Stimulated activated naive CD8-positive, alpha-beta T cell treated with anti-CD3 and anti-CD28 coated beads, Interleukin-15, Interleukin-2, amounts not matched to agents 100 ng/mL and 50 ng/mL, for 24 hours (primary cell): ENCODE data around the gene MESP2.

Experiments used
- H3K27ac Mint-ChIP-seq: one replicate; pipeline ENCODE4 v1.8.0; 2021; ENCODE audit warnings: mild to moderate bottlenecking, mixed read lengths
- H3K27me3 Mint-ChIP-seq: one replicate; pipeline ENCODE4 v1.8.0; 2021; ENCODE audit warnings: mixed read lengths
- H3K36me3 Mint-ChIP-seq: one replicate; pipeline ENCODE4 v1.8.0; 2021; ENCODE audit warnings: low read depth, mixed read lengths
- H3K4me1 Mint-ChIP-seq: one replicate; pipeline ENCODE4 v1.8.0; 2021; ENCODE audit warnings: low read depth, mixed read lengths
- H3K4me3 Mint-ChIP-seq: one replicate; pipeline ENCODE4 v1.8.0; 2021; ENCODE audit warnings: mild to moderate bottlenecking, mixed read lengths
- H3K9me3 Mint-ChIP-seq: one replicate; pipeline ENCODE4 v1.8.0; 2021; ENCODE audit warnings: mixed read lengths

Gene MESP2

GRCh38 chr15:89809093-89809786 is 33.1 kb downstream of the MESP2 start:
- H3K9me3 Mint-ChIP-seq, result no peaks in the 10 kb centered on the region
- no peak overlapping the region for H3K4me3 Mint-ChIP-seq
- H3K27ac Mint-ChIP-seq, result no peak overlapping the region
- H3K4me1 Mint-ChIP-seq, result no peaks in the 10 kb centered on the region
- H3K36me3 Mint-ChIP-seq, result no peaks in the 10 kb centered on the region
- H3K27me3 Mint-ChIP-seq, result peaks cover 11% of the 10 kb centered on the region

- H3K9me3 Mint-ChIP-seq, result no peaks in the 10 kb centered on the region
- H3K27me3 Mint-ChIP-seq, result peaks cover 11% of the 10 kb centered on the region
- H3K4me3 Mint-ChIP-seq, result no peak overlapping the region
- no peaks in the 10 kb centered on the region for H3K4me1 Mint-ChIP-seq
- no peak overlapping the region for H3K27ac Mint-ChIP-seq
- H3K36me3 Mint-ChIP-seq, result no peaks in the 10 kb centered on the region
These were observed 33.6 kb downstream of the MESP2 start for GRCh38 chr15:89809787-89810148.

GRCh38 chr15:89810837-89811236 is 34.7 kb downstream of the MESP2 start:
- Mint-ChIP-seq H3K4me3 (no peak overlapping the region), H3K4me1 (peaks cover 4% of the 10 kb centered on the region), H3K36me3 (no peaks in the 10 kb centered on the region), H3K9me3 (no peaks in the 10 kb centered on the region), H3K27me3 (peaks cover 21% of the 10 kb centered on the region), H3K27ac (no peak overlapping the region)

GRCh38 chr15:89812011-89812846 is 36.1 kb downstream of the MESP2 start:
- H3K4me1 Mint-ChIP-seq, result peaks cover 4% of the 10 kb centered on the region
- H3K36me3 Mint-ChIP-seq, result no peaks in the 10 kb centered on the region
- H3K4me3 Mint-ChIP-seq, result no peak overlapping the region
- peaks cover 4% of the 10 kb centered on the region for H3K9me3 Mint-ChIP-seq
- H3K27me3 Mint-ChIP-seq, result peaks cover 30% of the 10 kb centered on the region
- H3K27ac Mint-ChIP-seq, result no peak overlapping the region

- H3K4me3 Mint-ChIP-seq, result no peak overlapping the region
- H3K36me3 Mint-ChIP-seq, result no peaks in the 10 kb centered on the region
- peaks cover 31% of the 10 kb centered on the region for H3K27me3 Mint-ChIP-seq
- peaks cover 4% of the 10 kb centered on the region for H3K9me3 Mint-ChIP-seq
- no peak overlapping the region for H3K27ac Mint-ChIP-seq
- H3K4me1 Mint-ChIP-seq, result peaks cover 4% of the 10 kb centered on the region
These were observed 36.8 kb downstream of the MESP2 start for GRCh38 chr15:89812847-89813320.

GRCh38 chr15:89813381-89814111 is 37.4 kb downstream of the MESP2 start:
- Mint-ChIP-seq H3K4me1 (peaks cover 4% of the 10 kb centered on the region), H3K4me3 (peak overlapping the region; percentile 61), H3K9me3 (peaks cover 4% of the 10 kb centered on the region), H3K36me3 (no peaks in the 10 kb centered on the region), H3K27ac (no peak overlapping the region), H3K27me3 (peaks cover 36% of the 10 kb centered on the region)

GRCh38 chr15:89814112-89814742 is 38.1 kb downstream of the MESP2 start:
- Mint-ChIP-seq H3K27me3 (peaks cover 36% of the 10 kb centered on the region), H3K27ac (no peak overlapping the region), H3K4me1 (peaks cover 4% of the 10 kb centered on the region), H3K4me3 (peak overlapping the region; percentile 61), H3K9me3 (peaks cover 4% of the 10 kb centered on the region), H3K36me3 (no peaks in the 10 kb centered on the region)

GRCh38 chr15:89815769-89816168 is 39.6 kb downstream of the MESP2 start:
- H3K4me3 Mint-ChIP-seq, result peak overlapping the region; percentile 75
- H3K27me3 Mint-ChIP-seq, result peaks cover 38% of the 10 kb centered on the region
- peaks cover 4% of the 10 kb centered on the region for H3K4me1 Mint-ChIP-seq
- peaks cover 4% of the 10 kb centered on the region for H3K9me3 Mint-ChIP-seq
- no peaks in the 10 kb centered on the region for H3K36me3 Mint-ChIP-seq
- H3K27ac Mint-ChIP-seq, result no peak overlapping the region

- Mint-ChIP-seq H3K4me3 (no peak overlapping the region), H3K27ac (no peak overlapping the region), H3K4me1 (peaks cover 4% of the 10 kb centered on the region), H3K9me3 (peaks cover 4% of the 10 kb centered on the region), H3K27me3 (peaks cover 42% of the 10 kb centered on the region), H3K36me3 (no peaks in the 10 kb centered on the region)
These were observed 41.7 kb downstream of the MESP2 start for GRCh38 chr15:89817701-89818280.

- peaks cover 42% of the 10 kb centered on the region for H3K27me3 Mint-ChIP-seq
- H3K27ac Mint-ChIP-seq, result no peak overlapping the region
- no peaks in the 10 kb centered on the region for H3K36me3 Mint-ChIP-seq
- no peak overlapping the region for H3K4me3 Mint-ChIP-seq
- H3K4me1 Mint-ChIP-seq, result peaks cover 4% of the 10 kb centered on the region
- H3K9me3 Mint-ChIP-seq, result peaks cover 4% of the 10 kb centered on the region
These were observed 42.2 kb downstream of the MESP2 start for GRCh38 chr15:89818287-89818686.

GRCh38 chr15:89820666-89821611 is 44.8 kb downstream of the MESP2 start:
- Mint-ChIP-seq H3K4me3 (no peak overlapping the region), H3K4me1 (no peaks in the 10 kb centered on the region), H3K9me3 (peaks cover 4% of the 10 kb centered on the region), H3K27ac (no peak overlapping the region), H3K36me3 (no peaks in the 10 kb centered on the region), H3K27me3 (peaks cover 32% of the 10 kb centered on the region)

GRCh38 chr15:89822026-89822425 is 45.9 kb downstream of the MESP2 start:
- no peak overlapping the region for H3K27ac Mint-ChIP-seq
- H3K27me3 Mint-ChIP-seq, result peaks cover 24% of the 10 kb centered on the region
- H3K36me3 Mint-ChIP-seq, result no peaks in the 10 kb centered on the region
- H3K9me3 Mint-ChIP-seq, result no peaks in the 10 kb centered on the region
- no peak overlapping the region for H3K4me3 Mint-ChIP-seq
- H3K4me1 Mint-ChIP-seq, result no peaks in the 10 kb centered on the region

- Mint-ChIP-seq H3K4me1 (no peaks in the 10 kb centered on the region), H3K27ac (peak overlapping the region; percentile 56), H3K9me3 (no peaks in the 10 kb centered on the region)
These were observed 46.4 kb downstream of the MESP2 start for GRCh38 chr15:89822611-89822950.

More at GRCh38 chr15:89822611-89822950, 46.4 kb downstream of the MESP2 start:
- H3K27me3 Mint-ChIP-seq, result peaks cover 24% of the 10 kb centered on the region
- H3K36me3 Mint-ChIP-seq, result no peaks in the 10 kb centered on the region
- H3K4me3 Mint-ChIP-seq, result no peak overlapping the region
